NT2/D1 (cell line): Measurements from ENCODE around the gene PSMD1.

Source experiments
- SUZ12 ChIP-seq: IDR thresholded peaks from 2 replicates; pipeline ENCODE4 v1.6.1; 2011; ENCODE audit not compliant: insufficient read length, insufficient read depth; ENCODE audit errors: extremely low read depth
- YY1 ChIP-seq: IDR thresholded peaks from 2 replicates; pipeline ENCODE4 v1.6.1; 2011; ENCODE audit not compliant: insufficient read length, insufficient read depth

DNA sequence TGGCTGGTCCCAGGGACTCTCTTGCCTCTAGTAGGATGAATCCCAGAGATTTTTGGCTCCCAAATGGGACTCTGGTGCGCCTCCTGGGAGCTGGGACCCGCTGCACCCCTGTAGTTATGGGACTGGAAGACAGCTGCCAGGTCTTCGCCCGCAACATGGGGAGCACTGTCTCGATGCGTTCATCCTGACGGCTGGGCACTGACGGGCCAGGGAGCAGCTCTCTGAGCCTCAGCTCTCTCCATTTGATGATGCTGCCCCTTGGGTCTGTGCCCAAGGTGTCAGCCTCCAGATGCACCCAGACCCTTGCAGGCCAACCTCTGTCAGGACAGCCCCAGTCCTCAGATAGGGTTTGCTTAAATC lies 132.5 kb downstream of the PSMD1 start:
- TF ChIP-seq SUZ12 (no peak), YY1 (no peak)
